WTC11 (cell line): ENCODE results near the gene FEM1A.
"Not testable (repeated sequence)": the region's sequence is repeated elsewhere in the genome, so short reads cannot be mapped to it uniquely, and the experiment has no call there.

ENCODE experiments used
- JUN ChIP-seq: sonication (generic); formaldehyde crosslinking; IDR thresholded peaks from 2 replicates; pipeline ENCODE4 v1.8.0; 2023; ENCODE audit warnings: mild to moderate bottlenecking, missing genetic modification reagents
- SMAD3 ChIP-seq: sonication (generic); formaldehyde crosslinking; IDR thresholded peaks from 2 replicates; pipeline ENCODE4 v1.8.0; 2022; ENCODE audit warnings: missing genetic modification reagents, mild to moderate bottlenecking, borderline replicate concordance
- SP1 ChIP-seq: sonication (generic); formaldehyde crosslinking; conservative IDR thresholded peaks from 2 replicates; pipeline ENCODE4 v1.8.1; 2022; ENCODE audit warnings: missing genetic modification reagents
- TEAD4 ChIP-seq: sonication (generic); formaldehyde crosslinking; IDR thresholded peaks from 2 replicates; pipeline ENCODE4 v1.8.0; 2022; ENCODE audit warnings: mild to moderate bottlenecking, missing genetic modification reagents
- ZNF263 ChIP-seq: sonication (generic); formaldehyde crosslinking; IDR thresholded peaks from 2 replicates; pipeline ENCODE4 v1.8.1; 2022; ENCODE audit warnings: low read depth, mild to moderate bottlenecking, moderate library complexity, missing genetic modification reagents
- TF ChIP-seq, protein P1 (sequence below): sonication (generic); formaldehyde crosslinking; IDR thresholded peaks from 2 replicates; pipeline ENCODE4 v1.8.1; 2022; ENCODE audit warnings: low read depth, missing genetic modification reagents, borderline replicate concordance
- TF ChIP-seq, protein P2 (sequence below): fragments of 200-600 bp; IDR thresholded peaks from 2 replicates; pipeline ENCODE4 v1.8.0; 2022; ENCODE audit warnings: antibody characterized with exemption
- TF ChIP-seq, protein P3 (sequence below): sonication (generic); formaldehyde crosslinking; IDR thresholded peaks from 2 replicates; pipeline ENCODE4 v1.8.1; 2022; ENCODE audit warnings: mild to moderate bottlenecking, moderate library complexity, missing genetic modification reagents
- TF ChIP-seq, protein P4 (sequence below): sonication (generic); formaldehyde crosslinking; IDR thresholded peaks from 2 replicates; pipeline ENCODE4 v1.8.1; 2022; ENCODE audit warnings: mild to moderate bottlenecking, missing genetic modification reagents, moderate library complexity, borderline replicate concordance

DNA sequence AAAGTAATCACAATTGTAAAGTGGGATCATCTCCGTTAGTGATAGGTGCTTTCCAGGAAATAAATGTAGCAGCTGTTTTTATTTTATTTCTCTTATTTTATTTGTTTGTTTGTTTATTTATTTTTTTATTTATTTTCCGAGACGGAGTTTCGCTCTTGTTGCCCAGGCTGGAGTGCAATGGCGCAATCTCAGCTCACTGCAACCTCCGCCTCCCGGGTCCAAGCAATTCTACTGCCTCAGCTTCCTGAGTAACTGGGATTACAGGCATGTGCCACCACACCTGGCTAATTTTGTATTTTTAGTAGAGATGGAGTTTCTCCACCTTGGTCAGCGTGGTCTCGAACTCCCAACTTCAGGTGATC lies 40.4 kb downstream of the FEM1A start:
- TF ChIP-seq, protein P1, sequence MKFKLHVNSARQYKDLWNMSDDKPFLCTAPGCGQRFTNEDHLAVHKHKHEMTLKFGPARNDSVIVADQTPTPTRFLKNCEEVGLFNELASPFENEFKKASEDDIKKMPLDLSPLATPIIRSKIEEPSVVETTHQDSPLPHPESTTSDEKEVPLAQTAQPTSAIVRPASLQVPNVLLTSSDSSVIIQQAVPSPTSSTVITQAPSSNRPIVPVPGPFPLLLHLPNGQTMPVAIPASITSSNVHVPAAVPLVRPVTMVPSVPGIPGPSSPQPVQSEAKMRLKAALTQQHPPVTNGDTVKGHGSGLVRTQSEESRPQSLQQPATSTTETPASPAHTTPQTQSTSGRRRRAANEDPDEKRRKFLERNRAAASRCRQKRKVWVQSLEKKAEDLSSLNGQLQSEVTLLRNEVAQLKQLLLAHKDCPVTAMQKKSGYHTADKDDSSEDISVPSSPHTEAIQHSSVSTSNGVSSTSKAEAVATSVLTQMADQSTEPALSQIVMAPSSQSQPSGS = not testable (repeated sequence)
- TF ChIP-seq, protein P2, sequence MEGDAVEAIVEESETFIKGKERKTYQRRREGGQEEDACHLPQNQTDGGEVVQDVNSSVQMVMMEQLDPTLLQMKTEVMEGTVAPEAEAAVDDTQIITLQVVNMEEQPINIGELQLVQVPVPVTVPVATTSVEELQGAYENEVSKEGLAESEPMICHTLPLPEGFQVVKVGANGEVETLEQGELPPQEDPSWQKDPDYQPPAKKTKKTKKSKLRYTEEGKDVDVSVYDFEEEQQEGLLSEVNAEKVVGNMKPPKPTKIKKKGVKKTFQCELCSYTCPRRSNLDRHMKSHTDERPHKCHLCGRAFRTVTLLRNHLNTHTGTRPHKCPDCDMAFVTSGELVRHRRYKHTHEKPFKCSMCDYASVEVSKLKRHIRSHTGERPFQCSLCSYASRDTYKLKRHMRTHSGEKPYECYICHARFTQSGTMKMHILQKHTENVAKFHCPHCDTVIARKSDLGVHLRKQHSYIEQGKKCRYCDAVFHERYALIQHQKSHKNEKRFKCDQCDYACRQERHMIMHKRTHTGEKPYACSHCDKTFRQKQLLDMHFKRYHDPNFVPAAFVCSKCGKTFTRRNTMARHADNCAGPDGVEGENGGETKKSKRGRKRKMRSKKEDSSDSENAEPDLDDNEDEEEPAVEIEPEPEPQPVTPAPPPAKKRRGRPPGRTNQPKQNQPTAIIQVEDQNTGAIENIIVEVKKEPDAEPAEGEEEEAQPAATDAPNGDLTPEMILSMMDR = not testable (repeated sequence)
- TF ChIP-seq TEAD4; ZNF263; JUN; SMAD3 (CRISPR knock-in tag); SP1 (CRISPR knock-in tag): not testable (repeated sequence)
- TF ChIP-seq, protein P3, sequence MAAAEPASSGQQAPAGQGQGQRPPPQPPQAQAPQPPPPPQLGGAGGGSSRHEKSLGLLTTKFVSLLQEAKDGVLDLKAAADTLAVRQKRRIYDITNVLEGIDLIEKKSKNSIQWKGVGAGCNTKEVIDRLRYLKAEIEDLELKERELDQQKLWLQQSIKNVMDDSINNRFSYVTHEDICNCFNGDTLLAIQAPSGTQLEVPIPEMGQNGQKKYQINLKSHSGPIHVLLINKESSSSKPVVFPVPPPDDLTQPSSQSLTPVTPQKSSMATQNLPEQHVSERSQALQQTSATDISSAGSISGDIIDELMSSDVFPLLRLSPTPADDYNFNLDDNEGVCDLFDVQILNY (CRISPR knock-in tag) = not testable (repeated sequence)
- TF ChIP-seq, protein P4, sequence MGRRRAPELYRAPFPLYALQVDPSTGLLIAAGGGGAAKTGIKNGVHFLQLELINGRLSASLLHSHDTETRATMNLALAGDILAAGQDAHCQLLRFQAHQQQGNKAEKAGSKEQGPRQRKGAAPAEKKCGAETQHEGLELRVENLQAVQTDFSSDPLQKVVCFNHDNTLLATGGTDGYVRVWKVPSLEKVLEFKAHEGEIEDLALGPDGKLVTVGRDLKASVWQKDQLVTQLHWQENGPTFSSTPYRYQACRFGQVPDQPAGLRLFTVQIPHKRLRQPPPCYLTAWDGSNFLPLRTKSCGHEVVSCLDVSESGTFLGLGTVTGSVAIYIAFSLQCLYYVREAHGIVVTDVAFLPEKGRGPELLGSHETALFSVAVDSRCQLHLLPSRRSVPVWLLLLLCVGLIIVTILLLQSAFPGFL (CRISPR knock-in tag) = not testable (repeated sequence)
